ENCODE measurements around the gene HSD3B7.

The HSD3B7 gene

GRCh38 chr16:30941600-30942425 is 43.2 kb upstream of the HSD3B7 start:
- peaks cover 12% of the 10 kb centered on the region for H3K4me1 ChIP-seq (ENCODE audit: low read length)
- H3K4me2 ChIP-seq (ENCODE audit: low read depth, low read length), result peak overlapping the region; percentile 79
- no peaks in the 10 kb centered on the region for H3K9me3 ChIP-seq (replicated peaks; ENCODE audit: insufficient read depth, low read length)
- peaks cover 8% of the 10 kb centered on the region; the same call in 1 of the 2 replicates for H3F3A ChIP-seq (ENCODE audit: insufficient read depth, low read length)
- peak overlapping the region; percentile 24; the same call in 1 of the 2 replicates for H3K9ac ChIP-seq (ENCODE audit: low read length)
- H4K20me1 ChIP-seq (ENCODE audit: insufficient read depth, low read length), result no peaks in the 10 kb centered on the region
- H3K79me2 ChIP-seq (ENCODE audit: low read length), result no peaks in the 10 kb centered on the region
- no peak overlapping the region for H3K27ac ChIP-seq (ENCODE audit: low read length)
- no peaks in the 10 kb centered on the region for H3K27me3 ChIP-seq (replicated peaks; ENCODE audit: insufficient read depth, low read length)
- no peaks in the 10 kb centered on the region for H3K9me2 ChIP-seq (replicated peaks; ENCODE audit: insufficient read depth, low read length)
- H3K4me3 ChIP-seq (ENCODE audit: low read length), result peak overlapping the region; percentile 45
- DNase-seq, result peak; percentile 79
- TF ChIP-seq, protein P1, sequence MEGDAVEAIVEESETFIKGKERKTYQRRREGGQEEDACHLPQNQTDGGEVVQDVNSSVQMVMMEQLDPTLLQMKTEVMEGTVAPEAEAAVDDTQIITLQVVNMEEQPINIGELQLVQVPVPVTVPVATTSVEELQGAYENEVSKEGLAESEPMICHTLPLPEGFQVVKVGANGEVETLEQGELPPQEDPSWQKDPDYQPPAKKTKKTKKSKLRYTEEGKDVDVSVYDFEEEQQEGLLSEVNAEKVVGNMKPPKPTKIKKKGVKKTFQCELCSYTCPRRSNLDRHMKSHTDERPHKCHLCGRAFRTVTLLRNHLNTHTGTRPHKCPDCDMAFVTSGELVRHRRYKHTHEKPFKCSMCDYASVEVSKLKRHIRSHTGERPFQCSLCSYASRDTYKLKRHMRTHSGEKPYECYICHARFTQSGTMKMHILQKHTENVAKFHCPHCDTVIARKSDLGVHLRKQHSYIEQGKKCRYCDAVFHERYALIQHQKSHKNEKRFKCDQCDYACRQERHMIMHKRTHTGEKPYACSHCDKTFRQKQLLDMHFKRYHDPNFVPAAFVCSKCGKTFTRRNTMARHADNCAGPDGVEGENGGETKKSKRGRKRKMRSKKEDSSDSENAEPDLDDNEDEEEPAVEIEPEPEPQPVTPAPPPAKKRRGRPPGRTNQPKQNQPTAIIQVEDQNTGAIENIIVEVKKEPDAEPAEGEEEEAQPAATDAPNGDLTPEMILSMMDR (IDR thresholded peaks at IDR 0.05; ENCODE audit: low read length), result peak; percentile 94
- no peak for TF ChIP-seq EZH2phosphoT487 (IDR thresholded peaks at IDR 0.05; ENCODE audit: low read length)
- H2AFZ ChIP-seq (ENCODE audit: low read length), result peak overlapping the region; percentile 72
- no peaks in the 10 kb centered on the region for H3K36me3 ChIP-seq (replicated peaks; ENCODE audit: insufficient read depth, low read length)

- no peaks in the 10 kb centered on the region for H3K27me3 ChIP-seq (replicated peaks; ENCODE audit: insufficient read depth, low read length)
- H3K4me2 ChIP-seq (ENCODE audit: low read depth, low read length), result peak overlapping the region; percentile 79; the same call in 1 of the 2 replicates
- H3K79me2 ChIP-seq (ENCODE audit: low read length), result no peaks in the 10 kb centered on the region
- DNase-seq, result no peak
- peak overlapping the region; percentile 45 for H3K4me3 ChIP-seq (ENCODE audit: low read length)
- TF ChIP-seq, protein P1 (IDR thresholded peaks at IDR 0.05; ENCODE audit: low read length), result no peak
- TF ChIP-seq EZH2 (optimal IDR thresholded peaks at IDR 0.05; ENCODE audit: low read depth, low read length) (no peak), EZH2phosphoT487 (IDR thresholded peaks at IDR 0.05; ENCODE audit: low read length) (no peak)
- H3K9me3 ChIP-seq (replicated peaks; ENCODE audit: insufficient read depth, low read length), result no peaks in the 10 kb centered on the region
- H3K9ac ChIP-seq (ENCODE audit: low read length), result peak overlapping the region; percentile 24; the same call in 1 of the 2 replicates
- no peaks in the 10 kb centered on the region for H3K36me3 ChIP-seq (replicated peaks; ENCODE audit: insufficient read depth, low read length)
- H3K27ac ChIP-seq (ENCODE audit: low read length), result no peak overlapping the region
- H3F3A ChIP-seq (ENCODE audit: insufficient read depth, low read length), result peaks cover 8% of the 10 kb centered on the region; the same call in 1 of the 2 replicates
- H4K20me1 ChIP-seq (ENCODE audit: insufficient read depth, low read length), result no peaks in the 10 kb centered on the region
- H2AFZ ChIP-seq (ENCODE audit: low read length), result peak overlapping the region; percentile 72
- peaks cover 12% of the 10 kb centered on the region for H3K4me1 ChIP-seq (ENCODE audit: low read length)
- no peaks in the 10 kb centered on the region for H3K9me2 ChIP-seq (replicated peaks; ENCODE audit: insufficient read depth, low read length)
Observed at GRCh38 chr16:30942426-30942806, 42.6 kb upstream of the HSD3B7 start.

DNA sequence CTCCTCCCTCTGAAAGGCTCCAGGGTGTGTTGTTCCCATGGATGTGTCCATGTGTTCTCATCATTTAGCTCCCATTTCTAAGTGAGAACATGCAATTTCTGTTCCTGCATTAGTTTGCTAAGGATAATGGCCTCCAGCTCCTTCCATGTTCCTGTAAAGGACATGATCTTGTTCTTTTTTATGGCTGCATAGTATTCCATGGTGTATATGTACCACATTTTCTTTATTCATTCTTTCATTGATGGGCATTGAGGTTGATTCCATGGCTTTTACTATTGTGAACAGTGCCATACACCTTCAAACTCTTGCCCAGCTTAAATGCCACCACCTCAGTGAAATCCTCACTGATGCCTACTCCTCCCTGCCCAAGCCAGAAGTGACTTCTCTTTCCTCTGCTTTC is 40.7 kb upstream of the HSD3B7 start:
- Histone ChIP-seq H3K27me3 (replicated peaks; ENCODE audit: insufficient read depth, low read length) (no peaks in the 10 kb centered on the region), H3F3A (ENCODE audit: insufficient read depth, low read length) (peaks cover 8% of the 10 kb centered on the region; the same call in 1 of the 2 replicates), H3K4me2 (ENCODE audit: low read depth, low read length) (no peak overlapping the region), H3K36me3 (replicated peaks; ENCODE audit: insufficient read depth, low read length) (no peaks in the 10 kb centered on the region), H3K4me1 (ENCODE audit: low read length) (peaks cover 12% of the 10 kb centered on the region), H3K9ac (ENCODE audit: low read length) (no peak overlapping the region), H3K27ac (ENCODE audit: low read length) (no peak overlapping the region), H2AFZ (ENCODE audit: low read length) (no peak overlapping the region), H4K20me1 (ENCODE audit: insufficient read depth, low read length) (no peaks in the 10 kb centered on the region), H3K4me3 (ENCODE audit: low read length) (no peak overlapping the region), H3K9me2 (replicated peaks; ENCODE audit: insufficient read depth, low read length) (no peaks in the 10 kb centered on the region), H3K9me3 (replicated peaks; ENCODE audit: insufficient read depth, low read length) (no peaks in the 10 kb centered on the region), H3K79me2 (ENCODE audit: low read length) (peaks cover 4% of the 10 kb centered on the region; the same call in 1 of the 2 replicates)
- no peak for DNase-seq
- no peak for TF ChIP-seq EZH2phosphoT487 (IDR thresholded peaks at IDR 0.05; ENCODE audit: low read length)
- TF ChIP-seq, protein P1 (IDR thresholded peaks at IDR 0.05; ENCODE audit: low read length), result no peak

Measured in MM.1S (cell line).